Measurements from ENCODE around the gene RNF111. TPM values are rescaled to one million over a fixed set of nuclear protein-coding genes. Genes with fewer than 3 reads are reported as not detected.
A peak's percentile ranks its signal among the peaks of the same experiment; 100 is the strongest.

Gene RNF111
- 10 to 100 TPM in 1 of 3 donors, 1 to 10 TPM in 2; 4.1 to 10.1 (median 7.0) TPM for polyA plus RNA-seq

- 0 to 1% (median 1%) methylated on average over 47 of the region's 47 CpGs for WGBS, 3 donors
- H3K27ac ChIP-seq (ENCODE audit: low read depth, low read length), result peak within 1 kb of the TSS; percentile 28
Measured at GRCh38 chr15:58987491-58988005, at the start of gene RNF111. Gene RNF111 (plus strand): TSS chr15:58987663. CDS start chr15:59030823, 43,160 bp downstream.

GRCh38 chr15:58947179-58947578, 40.3 kb upstream of the RNF111 start:
- 83 to 89% (median 83%) methylated on average over 3 of the region's 3 CpGs for WGBS, 3 donors
- no peak overlapping the region for H3K27ac ChIP-seq (ENCODE audit: low read depth, low read length)

- 39 to 53% (median 47%) methylated on average over 5 of the region's 5 CpGs for WGBS, 3 donors
- no peak overlapping the region for H3K27ac ChIP-seq (ENCODE audit: low read depth, low read length)
Measured at GRCh38 chr15:58951388-58952007, 36.0 kb upstream of the RNF111 start.

- H3K27ac ChIP-seq (ENCODE audit: low read depth, low read length), result no peak overlapping the region
Measured at GRCh38 chr15:58952751-58953150, 34.7 kb upstream of the RNF111 start.

GRCh38 chr15:58957101-58957973, 30.1 kb upstream of the RNF111 start:
- no peak overlapping the region for H3K27ac ChIP-seq (ENCODE audit: low read depth, low read length)
- 21 to 31% (median 28%) methylated on average over 8 of the region's 8 CpGs for WGBS, 3 donors

- H3K27ac ChIP-seq (ENCODE audit: low read depth, low read length), result no peak overlapping the region
- WGBS, 3 donors, result 69 to 93% (median 85%) methylated on average over 4 of the region's 4 CpGs
Measured at GRCh38 chr15:58958811-58959210, 28.7 kb upstream of the RNF111 start.

GRCh38 chr15:58962136-58962535, 25.3 kb upstream of the RNF111 start:
- H3K27ac ChIP-seq (ENCODE audit: low read depth, low read length), result no peak overlapping the region
- 80 to 100% (median 92%) methylated on average over 1 of the region's 1 CpG for WGBS, 3 donors

- H3K27ac ChIP-seq (ENCODE audit: low read depth, low read length), result no peak overlapping the region
- 85 to 90% (median 86%) methylated on average over 8 of the region's 8 CpGs for WGBS, 3 donors
Measured at GRCh38 chr15:58962662-58963565, 24.5 kb upstream of the RNF111 start.

- 80 to 93% (median 90%) methylated on average over 3 of the region's 3 CpGs for WGBS, 3 donors
Measured at GRCh38 chr15:58966698-58967097, 20.8 kb upstream of the RNF111 start.

GRCh38 chr15:58967479-58967878, 20.0 kb upstream of the RNF111 start:
- 79 to 95% (median 86%) methylated on average over 2 of the region's 2 CpGs for WGBS, 3 donors
- H3K27ac ChIP-seq (ENCODE audit: low read depth, low read length), result no peak overlapping the region

More at GRCh38 chr15:58966698-58967097, 20.8 kb upstream of the RNF111 start:
- no peak overlapping the region for H3K27ac ChIP-seq (ENCODE audit: low read depth, low read length)

- no peak overlapping the region for H3K27ac ChIP-seq (ENCODE audit: low read depth, low read length)
Measured at GRCh38 chr15:58977887-58978286, 9.6 kb upstream of the RNF111 start.

GRCh38 chr15:58980351-58980939, 7.0 kb upstream of the RNF111 start:
- WGBS, 3 donors, result 3 to 6% (median 4%) methylated on average over 5 of the region's 5 CpGs
- no peak overlapping the region for H3K27ac ChIP-seq (ENCODE audit: low read depth, low read length)

- 71 to 76% (median 71%) methylated on average over 6 of the region's 6 CpGs for whole genome bisulfite sequencing, 3 donors
- H3K27ac ChIP-seq (ENCODE audit: low read depth, low read length), result no peak overlapping the region
Measured at GRCh38 chr15:58981808-58982475, 5.5 kb upstream of the RNF111 start.

- 61 to 87% (median 70%) methylated on average over 2 of the region's 2 CpGs for WGBS, 3 donors
- no peak overlapping the region for H3K27ac ChIP-seq (ENCODE audit: low read depth, low read length)
Measured at GRCh38 chr15:58983261-58983660, 4.2 kb upstream of the RNF111 start.

GRCh38 chr15:58985443-58985842, 2.0 kb upstream of the RNF111 start:
- 30 to 38% (median 38%) methylated on average over 4 of the region's 4 CpGs for WGBS, 3 donors
- no peak overlapping the region for H3K27ac ChIP-seq (ENCODE audit: low read depth, low read length)

GRCh38 chr15:58987036-58987435, 427 bp upstream of the RNF111 start:
- WGBS, 3 donors, result 5 to 21% (median 19%) methylated on average over 9 of the region's 9 CpGs
- no peak overlapping the region for H3K27ac ChIP-seq (ENCODE audit: low read depth, low read length)

- WGBS, 3 donors, result 0 to 1% (median 0%) methylated on average over 36 of the region's 36 CpGs
- peak overlapping the region; percentile 28 for H3K27ac ChIP-seq (ENCODE audit: low read depth, low read length)
Measured at GRCh38 chr15:58988006-58988785, 733 bp downstream of the RNF111 start.

Measured in adipose tissue (tissue), 3 donors.